Stomach smooth muscle (tissue), 2 donors: Measurements from ENCODE around the gene ABHD2.

Experiments used
- H3K27ac ChIP-seq: one replicate; pipeline ENCODE4 v1.7.0; 2013; ENCODE audit warnings: mild to moderate bottlenecking, low read length, inconsistent platforms
- H3K27me3 ChIP-seq, 2 donors: one replicate each; pipeline ENCODE4 v1.7.0; 2013; ENCODE audit warnings: low read length in 2 of 2; ENCODE audit not compliant: insufficient read depth in 2 of 2, control insufficient read depth in 1 of 2
- H3K36me3 ChIP-seq, 2 donors: one replicate each; pipeline ENCODE4 v1.7.0; 2013; ENCODE audit warnings: low read length in 2 of 2; ENCODE audit not compliant: control insufficient read depth in 2 of 2, insufficient read depth in 2 of 2
- H3K4me1 ChIP-seq: one replicate; pipeline ENCODE4 v1.7.0; 2013; ENCODE audit warnings: low read length; ENCODE audit not compliant: control insufficient read depth, insufficient read depth
- H3K4me3 ChIP-seq, 2 donors: one replicate each; pipeline ENCODE4 v1.7.0; 2013; ENCODE audit warnings: low read length in 2 of 2
- H3K9ac ChIP-seq, 2 donors: one replicate each; pipeline ENCODE4 v1.7.0; 2013; ENCODE audit warnings: low read length in 2 of 2, mild to moderate bottlenecking in 1 of 2
- H3K9me3 ChIP-seq, 2 donors: one replicate each; pipeline ENCODE4 v1.7.0; 2013; ENCODE audit warnings: low read length in 2 of 2; ENCODE audit not compliant: control insufficient read depth in 2 of 2
- donor health status: healthy.
- donor health status: Pancreatic carcinoma.

Gene ABHD2

GRCh38 chr15:89101302-89102193 lies 13.3 kb downstream of the ABHD2 start:
- Histone ChIP-seq H3K9ac (no peak overlapping the region), H3K27me3 (no peaks in the 10 kb centered on the region), H3K4me1 (peaks cover 43% of the 10 kb centered on the region), H3K27ac (peak overlapping the region; percentile 71), H3K4me3 (peak overlapping the region; percentile 21 to 29), H3K9me3 (no peaks in the 10 kb centered on the region), H3K36me3 (peaks cover 2 to 3% of the 10 kb centered on the region in 2 donors)

- Histone ChIP-seq H3K9ac (no peak overlapping the region), H3K4me3 (no peak overlapping the region), H3K4me1 (peaks cover 31% of the 10 kb centered on the region), H3K36me3 (peaks cover 2 to 3% of the 10 kb centered on the region in 2 donors), H3K27ac (peak overlapping the region; percentile 55), H3K9me3 (no peaks in the 10 kb centered on the region), H3K27me3 (no peaks in the 10 kb centered on the region)
These were observed 15.4 kb downstream of the ABHD2 start for GRCh38 chr15:89103481-89104171.

GRCh38 chr15:89104172-89104564 lies 15.9 kb downstream of the ABHD2 start:
- Histone ChIP-seq H3K9ac (no peak overlapping the region), H3K9me3 (no peaks in the 10 kb centered on the region), H3K27ac (peak overlapping the region; percentile 55), H3K4me1 (peaks cover 27% of the 10 kb centered on the region), H3K36me3 (peaks cover 2 to 3% of the 10 kb centered on the region in 2 donors), H3K27me3 (no peaks in the 10 kb centered on the region), H3K4me3 (no peak overlapping the region)

- H3K4me3 ChIP-seq: no peak overlapping the region
- no peak overlapping the region for H3K9ac ChIP-seq
- H3K27me3 ChIP-seq: no peaks in the 10 kb centered on the region
- H3K27ac ChIP-seq: peak overlapping the region; percentile 2
- peaks cover 2 to 3% of the 10 kb centered on the region in 2 donors for H3K36me3 ChIP-seq
- peaks cover 27% of the 10 kb centered on the region for H3K4me1 ChIP-seq
- no peaks in the 10 kb centered on the region for H3K9me3 ChIP-seq
These were observed 16.9 kb downstream of the ABHD2 start for GRCh38 chr15:89105147-89105546.

- Histone ChIP-seq H3K4me1 (peaks cover 27% of the 10 kb centered on the region), H3K27me3 (no peaks in the 10 kb centered on the region), H3K36me3 (peaks cover 2 to 3% of the 10 kb centered on the region in 2 donors), H3K27ac (no peak overlapping the region), H3K9ac (no peak overlapping the region), H3K9me3 (no peaks in the 10 kb centered on the region), H3K4me3 (no peak overlapping the region)
These were observed 17.9 kb downstream of the ABHD2 start for GRCh38 chr15:89106200-89106599.

GRCh38 chr15:89107984-89108383 lies 19.7 kb downstream of the ABHD2 start:
- Histone ChIP-seq H3K9ac (no peak overlapping the region), H3K4me1 (peaks cover 20% of the 10 kb centered on the region), H3K27me3 (no peaks in the 10 kb centered on the region), H3K36me3 (peaks cover 2 to 3% of the 10 kb centered on the region in 2 donors), H3K9me3 (no peaks in the 10 kb centered on the region), H3K27ac (no peak overlapping the region), H3K4me3 (no peak overlapping the region)

- peaks cover 2 to 3% of the 10 kb centered on the region in 2 donors for H3K36me3 ChIP-seq
- H3K9me3 ChIP-seq: no peaks in the 10 kb centered on the region
- H3K27me3 ChIP-seq: no peaks in the 10 kb centered on the region
- no peak overlapping the region for H3K9ac ChIP-seq
- no peak overlapping the region for H3K27ac ChIP-seq
- H3K4me3 ChIP-seq: no peak overlapping the region
- peaks cover 16% of the 10 kb centered on the region for H3K4me1 ChIP-seq
These were observed 20.6 kb downstream of the ABHD2 start for GRCh38 chr15:89108835-89109234.

GRCh38 chr15:89109238-89109637 lies 21.0 kb downstream of the ABHD2 start:
- Histone ChIP-seq H3K4me3 (no peak overlapping the region), H3K27ac (no peak overlapping the region), H3K9ac (no peak overlapping the region), H3K9me3 (no peaks in the 10 kb centered on the region), H3K4me1 (peaks cover 12% of the 10 kb centered on the region), H3K36me3 (peaks cover 0 to under 1% of the 10 kb centered on the region in 2 donors), H3K27me3 (no peaks in the 10 kb centered on the region)

- no peak overlapping the region for H3K4me3 ChIP-seq
- no peaks in the 10 kb centered on the region for H3K9me3 ChIP-seq
- H3K9ac ChIP-seq: no peak overlapping the region
- H3K4me1 ChIP-seq: peaks cover 14% of the 10 kb centered on the region
- H3K27me3 ChIP-seq: no peaks in the 10 kb centered on the region
- H3K36me3 ChIP-seq: no peaks in the 10 kb centered on the region
- H3K27ac ChIP-seq: no peak overlapping the region
These were observed 21.8 kb downstream of the ABHD2 start for GRCh38 chr15:89110060-89110459.

GRCh38 chr15:89111352-89111751 lies 23.1 kb downstream of the ABHD2 start:
- Histone ChIP-seq H3K4me3 (no peak overlapping the region), H3K27me3 (no peaks in the 10 kb centered on the region), H3K4me1 (peaks cover 27% of the 10 kb centered on the region), H3K27ac (no peak overlapping the region), H3K9me3 (no peaks in the 10 kb centered on the region), H3K9ac (no peak overlapping the region), H3K36me3 (peaks cover 0 to 1% of the 10 kb centered on the region in 2 donors)

GRCh38 chr15:89111961-89112340 lies 23.7 kb downstream of the ABHD2 start:
- Histone ChIP-seq H3K36me3 (peaks cover 3 to 6% of the 10 kb centered on the region in 2 donors), H3K4me1 (peaks cover 27% of the 10 kb centered on the region), H3K27me3 (no peaks in the 10 kb centered on the region), H3K9me3 (no peaks in the 10 kb centered on the region), H3K9ac (no peak overlapping the region), H3K27ac (no peak overlapping the region), H3K4me3 (no peak overlapping the region)
